IPS-11a (cell line): ENCODE results near the gene HRNR.
"Not testable (repeated sequence)": the region's sequence is repeated elsewhere in the genome, so short reads cannot be mapped to it uniquely, and the experiment has no call there.

Source experiments
- H3K4me3 ChIP-seq: one replicate; pipeline ENCODE4 v1.5.1; 2013; ENCODE audit warnings: low read depth, low read length, control low read depth

Gene HRNR

DNA sequence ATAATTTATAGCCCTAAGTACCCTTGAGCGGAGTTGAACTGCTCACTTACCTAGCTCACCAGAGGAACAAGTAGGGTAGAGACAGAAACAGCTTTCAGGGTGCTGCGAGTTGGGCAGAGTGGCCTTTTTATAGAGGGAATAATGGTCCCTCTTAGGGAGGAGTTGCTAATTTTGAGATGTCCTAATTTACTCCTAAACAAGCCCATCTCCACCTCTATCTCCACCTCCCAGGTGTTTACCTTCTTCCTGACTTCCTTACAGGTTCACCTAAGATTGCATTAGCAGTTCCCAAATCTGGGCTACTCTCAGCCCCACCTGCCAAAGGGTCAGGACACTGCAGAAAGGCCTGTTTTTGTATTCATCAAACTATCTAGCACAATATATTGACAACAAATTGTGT is at the start of gene HRNR:
Gene HRNR (minus strand): TSS at position 101 of the 400 bp plus-strand sequence. CDS start 940 bp downstream, outside the sequence.
- no peak within 1 kb of the TSS for H3K4me3 ChIP-seq

- not testable (repeated sequence) for H3K4me3 ChIP-seq
These were observed 32.4 kb upstream of the HRNR start for GRCh38 chr1:152256394-152256793.

- H3K4me3 ChIP-seq, result no peak overlapping the region
These were observed 28.2 kb upstream of the HRNR start for GRCh38 chr1:152252157-152252556.

DNA sequence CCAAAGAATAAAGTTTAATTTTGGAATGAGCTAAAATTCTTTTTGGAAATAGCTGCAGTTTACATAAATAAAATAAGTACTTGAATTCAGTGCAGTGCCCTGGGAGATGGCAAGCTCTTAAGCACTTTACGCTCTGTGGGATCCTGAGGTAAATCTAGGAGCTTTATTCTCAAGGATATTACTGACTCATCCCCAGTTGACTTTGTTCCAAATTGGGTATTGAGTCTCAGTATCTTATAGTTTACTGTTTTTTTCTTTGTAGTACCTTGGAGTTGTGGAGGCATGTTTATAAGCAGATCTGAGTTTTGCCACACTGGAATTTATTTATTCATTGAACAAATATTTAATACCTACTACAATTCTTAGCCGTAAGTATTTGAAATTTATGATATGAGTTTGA is 27.4 kb upstream of the HRNR start:
- H3K4me3 ChIP-seq, result no peak overlapping the region

DNA sequence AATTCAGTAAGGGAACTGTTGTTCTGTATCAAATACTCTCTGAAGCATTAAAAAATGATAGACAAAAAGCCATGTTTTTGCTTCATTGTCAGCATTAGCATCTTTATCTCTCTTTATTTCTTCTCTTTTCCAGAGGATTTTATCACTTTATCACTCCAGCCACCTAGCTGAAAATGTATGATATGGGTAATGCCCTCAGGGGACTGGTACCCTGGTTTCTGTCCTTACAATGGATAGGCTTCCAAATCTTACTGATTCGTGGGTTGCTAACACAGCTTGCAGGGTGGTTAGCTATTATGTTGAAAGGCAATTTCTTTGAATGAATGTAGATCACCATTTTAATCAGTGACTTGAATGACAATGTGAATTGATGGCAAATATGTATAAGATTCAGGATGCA is 23.3 kb upstream of the HRNR start:
- H3K4me3 ChIP-seq, result no peak overlapping the region

DNA sequence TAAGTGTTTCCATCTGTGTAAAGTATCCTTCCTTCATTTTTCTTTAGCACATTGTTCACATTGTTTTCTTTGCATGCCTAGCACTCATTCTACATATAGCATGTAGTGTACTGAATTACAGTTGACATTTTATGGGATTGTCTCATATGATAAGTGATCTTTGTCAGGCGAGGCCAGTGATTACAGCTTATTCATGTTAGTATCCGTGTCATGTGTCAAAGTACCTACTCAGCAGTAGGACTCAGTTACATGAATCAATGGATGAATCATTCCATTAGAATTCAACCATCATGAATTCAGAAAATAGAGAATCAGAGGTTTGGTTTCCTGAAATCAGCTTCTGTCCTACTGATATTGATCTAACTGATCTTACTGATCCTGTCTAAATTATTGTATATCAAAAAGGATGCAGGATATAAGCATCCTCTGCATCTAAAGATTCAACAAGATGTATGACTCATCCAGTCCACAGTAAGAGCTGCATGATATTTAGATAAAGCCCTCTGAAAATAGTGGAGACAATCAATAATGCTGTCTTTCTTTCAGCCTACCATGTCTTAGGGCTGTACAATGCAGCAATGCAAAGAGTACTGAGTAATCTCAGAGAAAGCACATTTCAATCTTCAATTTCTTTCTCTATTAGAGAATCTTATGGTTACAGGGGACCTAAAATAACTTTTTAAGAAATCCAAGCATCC is 20.7 kb upstream of the HRNR start:
- H3K4me3 ChIP-seq, result no peak overlapping the region

- H3K4me3 ChIP-seq, result no peak overlapping the region
These were observed 13.1 kb upstream of the HRNR start for GRCh38 chr1:152237093-152237492.

DNA sequence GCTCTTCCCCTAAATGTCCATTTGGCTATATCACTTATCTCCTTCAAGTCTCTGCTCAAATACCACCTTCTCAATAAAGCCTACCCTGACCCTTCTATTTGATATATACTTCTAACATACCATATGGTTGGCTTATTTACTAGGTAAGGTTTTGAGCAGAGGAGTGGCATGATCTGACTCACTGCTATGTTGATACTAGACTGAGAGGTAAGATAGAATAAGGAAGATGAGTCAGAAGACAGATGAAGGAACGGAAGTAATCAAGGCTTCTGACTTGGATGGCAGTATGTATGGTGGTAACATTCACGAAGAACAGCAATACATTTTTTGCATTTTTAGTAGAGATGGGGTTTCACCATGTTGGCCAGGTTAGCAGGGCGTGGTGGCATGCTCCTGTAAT is 4.8 kb upstream of the HRNR start:
- H3K4me3 ChIP-seq, result no peak overlapping the region

- H3K4me3 ChIP-seq, result no peak overlapping the region
These were observed 3.4 kb upstream of the HRNR start for GRCh38 chr1:152227310-152227928.

- H3K4me3 ChIP-seq, result no peak overlapping the region
These were observed 1.7 kb upstream of the HRNR start for GRCh38 chr1:152225678-152226077.

GRCh38 chr1:152220166-152221163 is 3.5 kb downstream of the HRNR start:
- no peak overlapping the region for H3K4me3 ChIP-seq

DNA sequence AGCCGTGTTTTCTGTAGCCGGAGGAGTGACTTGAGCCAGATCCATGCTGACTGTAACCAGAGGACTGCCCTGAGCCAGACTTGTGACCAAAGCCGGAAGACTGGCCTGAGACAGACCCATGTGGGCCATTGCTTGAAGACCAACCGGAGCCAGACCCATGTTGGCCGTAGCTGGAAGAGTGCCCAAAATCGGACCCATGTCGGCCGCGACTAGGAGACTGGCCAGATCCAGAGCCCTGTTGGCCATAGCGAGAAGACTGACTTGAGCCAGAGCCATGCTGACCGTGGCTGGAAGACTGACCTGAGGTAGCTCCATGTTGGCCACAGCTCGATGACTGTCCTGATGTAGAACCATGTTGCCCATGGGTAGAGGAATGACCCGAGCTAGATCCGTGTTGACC is 4.6 kb downstream of the HRNR start:
- not testable (repeated sequence) for H3K4me3 ChIP-seq

- H3K4me3 ChIP-seq, result no peak overlapping the region
These were observed 5.1 kb downstream of the HRNR start for GRCh38 chr1:152218762-152219436.

DNA sequence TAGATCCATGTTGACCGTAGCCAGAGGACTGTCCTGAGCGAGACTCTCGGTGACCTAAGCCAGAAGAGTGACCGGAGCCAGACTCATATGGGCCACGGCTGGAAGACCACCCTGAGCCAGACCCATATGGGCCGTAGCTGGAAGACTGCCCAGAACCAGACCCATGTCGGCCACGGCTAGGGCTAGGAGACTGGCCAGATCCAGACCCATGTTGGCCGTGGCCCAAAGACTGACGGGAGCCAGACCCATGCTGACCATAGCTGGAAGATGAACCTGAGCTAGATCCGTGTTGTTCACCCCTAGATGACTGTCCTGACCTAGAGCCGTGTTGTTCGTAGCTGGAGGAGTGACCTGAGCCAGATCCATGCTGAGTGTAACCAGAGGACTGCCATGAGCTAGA is 8.4 kb downstream of the HRNR start:
- not testable (repeated sequence) for H3K4me3 ChIP-seq

DNA sequence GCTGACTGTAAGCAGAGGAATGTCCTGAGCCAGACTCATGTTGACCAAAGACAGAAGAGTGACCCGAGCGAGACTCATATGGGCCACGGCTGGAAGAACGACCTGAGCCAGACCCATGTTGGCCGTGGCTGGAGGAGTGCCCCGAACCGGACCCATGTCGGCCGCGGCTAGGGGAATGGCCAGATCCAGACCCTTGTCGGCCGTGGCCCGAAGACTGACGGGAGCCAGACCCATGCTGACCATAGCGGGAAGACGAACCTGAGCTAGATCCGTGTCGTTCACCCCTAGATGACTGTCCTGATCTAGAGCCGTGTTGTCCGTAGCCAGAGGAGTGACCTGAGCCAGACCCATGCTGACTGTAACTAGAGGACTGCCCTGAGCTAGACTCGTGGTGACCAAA is 9.1 kb downstream of the HRNR start:
- not testable (repeated sequence) for H3K4me3 ChIP-seq

GRCh38 chr1:152198982-152199381 is 25.0 kb downstream of the HRNR start:
- no peak overlapping the region for H3K4me3 ChIP-seq

DNA sequence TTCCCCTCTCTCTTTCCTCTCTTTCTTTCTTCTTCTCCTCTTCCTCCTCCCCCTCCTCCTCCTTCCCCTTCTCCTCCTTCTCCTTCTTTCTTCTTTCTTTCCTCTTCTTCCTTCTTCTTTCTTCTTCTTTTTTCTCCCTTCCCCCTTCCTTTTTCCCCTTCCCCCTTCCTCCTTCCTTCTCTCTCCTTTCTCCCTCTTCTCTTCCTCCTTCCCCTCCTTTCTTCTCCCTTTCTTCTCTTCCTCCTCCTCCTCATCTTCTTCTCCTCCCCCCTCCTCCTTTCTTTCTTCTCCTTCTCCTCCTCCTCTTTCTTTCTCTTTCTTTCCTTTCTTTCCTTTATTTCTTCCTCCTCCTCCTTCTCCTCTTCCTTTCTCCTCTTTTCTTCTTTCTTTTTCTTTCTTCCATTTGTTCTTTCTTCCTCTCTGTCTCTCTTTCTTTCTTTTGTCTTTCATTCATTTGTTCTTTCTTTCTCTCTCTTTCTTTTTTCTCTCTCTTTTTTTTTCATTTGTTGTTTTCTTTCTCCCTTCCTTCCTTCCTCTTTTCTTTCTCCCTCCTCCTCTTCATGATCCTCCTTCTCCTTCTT is 26.5 kb downstream of the HRNR start:
- no peak overlapping the region for H3K4me3 ChIP-seq

DNA sequence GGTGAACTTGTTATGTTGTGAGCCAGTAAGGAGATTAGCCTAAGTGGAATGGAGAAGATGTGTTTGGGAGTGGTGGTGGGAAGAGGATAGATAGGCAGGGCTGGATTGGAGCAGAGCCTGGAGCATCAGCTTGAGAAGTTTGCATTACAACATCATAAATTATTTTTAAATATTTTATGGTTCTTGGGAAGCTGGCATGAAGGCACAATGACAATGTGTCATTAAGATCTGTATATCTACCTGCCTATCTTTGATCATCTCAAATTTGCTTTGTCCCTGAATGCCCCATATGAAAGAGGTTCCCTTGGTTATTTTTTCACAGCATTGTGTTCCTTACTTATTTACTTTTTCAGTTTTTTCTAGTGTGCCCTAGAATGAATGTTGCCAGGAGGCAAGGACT is 32.3 kb downstream of the HRNR start:
- H3K4me3 ChIP-seq, result no peak overlapping the region

DNA sequence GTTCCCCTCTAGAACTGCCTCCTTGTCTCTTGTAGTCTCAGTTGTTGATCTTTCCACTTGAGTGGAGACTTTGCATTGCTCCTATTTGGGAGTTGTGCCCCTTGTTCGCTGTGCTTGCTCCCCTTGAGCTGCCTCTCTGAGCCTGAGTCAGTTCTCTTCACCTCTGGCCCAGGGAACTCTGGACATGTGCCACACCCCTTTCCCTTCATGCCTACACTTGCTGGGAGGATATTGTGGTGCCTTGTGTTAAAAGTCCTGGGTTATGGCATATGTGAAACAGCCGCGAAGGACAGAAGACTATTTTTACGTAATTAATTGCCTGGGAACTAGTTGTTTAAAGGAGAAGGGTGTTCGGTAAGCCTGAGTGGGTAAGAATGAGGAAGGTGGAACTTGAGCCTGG is 32.7 kb downstream of the HRNR start:
- H3K4me3 ChIP-seq, result no peak overlapping the region

GRCh38 chr1:152190589-152190988 is 33.4 kb downstream of the HRNR start:
- H3K4me3 ChIP-seq, result no peak overlapping the region
